Measurements from ENCODE around the gene WDR91.

GRCh38 chr7:135160858-135161653 is 50.3 kb downstream of the WDR91 start:
- no peak for TF ChIP-seq EP300 (IDR thresholded peaks at IDR 0.05)
- TF ChIP-seq POLR2A (IDR thresholded peaks at IDR 0.05) = no peak
- TF ChIP-seq CTCF (IDR thresholded peaks at IDR 0.05) = no peak
- TF ChIP-seq POLR2AphosphoS5 (IDR thresholded peaks at IDR 0.05) = no peak

Measured in gastroesophageal sphincter (tissue), 3 donors.